HUES64 (cell line): ENCODE results near the gene HCAR2.
"Not testable (repeated sequence)": the region's sequence is repeated elsewhere in the genome, so short reads cannot be mapped to it uniquely, and the experiment has no call there.

Experiments
- H3K27ac ChIP-seq: 2 replicates; pipeline ENCODE4 v1.7.0; 2013; ENCODE audit warnings: low read depth, low read length, inconsistent platforms
- H3K27me3 ChIP-seq: 2 replicates; pipeline ENCODE4 v1.6.1; 2013; ENCODE audit warnings: mild to moderate bottlenecking, low read length; ENCODE audit not compliant: insufficient read depth
- H3K36me3 ChIP-seq: 2 replicates; pipeline ENCODE4 v1.6.1; 2013; ENCODE audit warnings: mild to moderate bottlenecking, low read length; ENCODE audit not compliant: insufficient read depth
- H3K4me1 ChIP-seq: 2 replicates; pipeline ENCODE4 v1.6.1; 2013; ENCODE audit warnings: mild to moderate bottlenecking, low read length, moderate library complexity; ENCODE audit not compliant: insufficient read depth
- H3K4me3 ChIP-seq: 2 replicates; pipeline ENCODE4 v1.5.1; 2013; ENCODE audit warnings: mild to moderate bottlenecking, low read length, moderate library complexity
- H3K9ac ChIP-seq: 2 replicates; pipeline ENCODE4 v1.6.1; 2013; ENCODE audit warnings: mild to moderate bottlenecking, low read depth, low read length
- H3K9me3 ChIP-seq: 2 replicates; pipeline ENCODE4 v1.6.1; 2013; ENCODE audit warnings: low read depth, low read length; ENCODE audit not compliant: insufficient read depth
- WGBS: fragments of 150-250, 120-280 bp; methylation state at CpG from one replicate; pipeline ENCODE4 v1.1.7; 2013; ENCODE audit warnings: missing lambda C conversion rate; 5-methylcytosine and 5-hydroxymethylcytosine counted together

Gene HCAR2

GRCh38 chr12:122659579-122659978 lies 43.6 kb downstream of the HCAR2 start:
- Histone ChIP-seq H3K36me3 (no peaks in the 10 kb centered on the region), H3K27me3 (no peaks in the 10 kb centered on the region), H3K4me3 (no peak overlapping the region), H3K9me3 (no peaks in the 10 kb centered on the region), H3K4me1 (no peaks in the 10 kb centered on the region), H3K9ac (no peak overlapping the region), H3K27ac (no peak overlapping the region)
- WGBS: 95% methylated on average over 6 of the region's 6 CpGs

- Histone ChIP-seq H3K9me3 (no peaks in the 10 kb centered on the region), H3K36me3 (no peaks in the 10 kb centered on the region), H3K4me3 (no peak overlapping the region), H3K4me1 (no peaks in the 10 kb centered on the region), H3K9ac (no peak overlapping the region), H3K27me3 (no peaks in the 10 kb centered on the region), H3K27ac (no peak overlapping the region)
- WGBS: 92% methylated on average over 3 of the region's 3 CpGs
Measured at GRCh38 chr12:122656298-122656697, 46.9 kb downstream of the HCAR2 start.

- H3K4me3 ChIP-seq, H3K27ac ChIP-seq, H3K9me3 ChIP-seq, H3K9ac ChIP-seq, H3K36me3 ChIP-seq, H3K4me1 ChIP-seq, H3K27me3 ChIP-seq: not testable (repeated sequence)
- whole genome bisulfite sequencing: 96% methylated on average over 8 of the region's 8 CpGs
Measured at GRCh38 chr12:122653291-122653690, 49.9 kb downstream of the HCAR2 start.

- H3K4me3 ChIP-seq: no peak overlapping the region
- H3K9me3 ChIP-seq: no peaks in the 10 kb centered on the region
- H3K4me1 ChIP-seq: no peaks in the 10 kb centered on the region
- no peaks in the 10 kb centered on the region for H3K36me3 ChIP-seq
- H3K27ac ChIP-seq: no peak overlapping the region
- H3K27me3 ChIP-seq: no peaks in the 10 kb centered on the region
- H3K9ac ChIP-seq: no peak overlapping the region
- WGBS: 93% methylated on average over 10 of the region's 11 CpGs
Measured at GRCh38 chr12:122651520-122652224, 51.5 kb downstream of the HCAR2 start.
